ENCODE results near the gene MEFV.
"Not testable (repeated sequence)": the region's sequence is repeated elsewhere in the genome, so short reads cannot be mapped to it uniquely, and the experiment has no call there.

The MEFV gene

GRCh38 chr16:3256146-3256865 is at the start of gene MEFV:
MEFV (minus strand) TSS chr16:3256633; CDS start chr16:3256587, 46 bp downstream.
- DNase-seq = no peak

DNA sequence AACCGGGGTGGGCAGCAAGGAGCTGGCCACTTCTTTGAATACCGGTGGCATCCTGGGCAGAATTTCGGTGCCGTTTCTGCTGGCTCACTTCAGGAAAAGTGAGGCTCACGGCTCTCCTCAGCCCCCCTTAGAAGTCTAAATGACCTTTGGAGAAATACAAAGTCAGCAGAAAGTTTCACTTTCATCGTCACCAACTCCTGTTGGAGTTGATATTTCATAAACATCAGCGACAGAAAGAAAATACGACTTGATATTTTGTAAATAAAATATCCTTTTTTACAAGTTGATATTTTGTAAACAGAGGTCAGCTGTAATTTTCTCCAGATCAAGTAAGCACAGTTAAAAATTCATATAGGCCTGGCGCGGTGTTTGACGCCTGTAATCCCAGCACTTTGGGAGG is 49.6 kb upstream of the MEFV start:
- DNase-seq = no peak

DNA sequence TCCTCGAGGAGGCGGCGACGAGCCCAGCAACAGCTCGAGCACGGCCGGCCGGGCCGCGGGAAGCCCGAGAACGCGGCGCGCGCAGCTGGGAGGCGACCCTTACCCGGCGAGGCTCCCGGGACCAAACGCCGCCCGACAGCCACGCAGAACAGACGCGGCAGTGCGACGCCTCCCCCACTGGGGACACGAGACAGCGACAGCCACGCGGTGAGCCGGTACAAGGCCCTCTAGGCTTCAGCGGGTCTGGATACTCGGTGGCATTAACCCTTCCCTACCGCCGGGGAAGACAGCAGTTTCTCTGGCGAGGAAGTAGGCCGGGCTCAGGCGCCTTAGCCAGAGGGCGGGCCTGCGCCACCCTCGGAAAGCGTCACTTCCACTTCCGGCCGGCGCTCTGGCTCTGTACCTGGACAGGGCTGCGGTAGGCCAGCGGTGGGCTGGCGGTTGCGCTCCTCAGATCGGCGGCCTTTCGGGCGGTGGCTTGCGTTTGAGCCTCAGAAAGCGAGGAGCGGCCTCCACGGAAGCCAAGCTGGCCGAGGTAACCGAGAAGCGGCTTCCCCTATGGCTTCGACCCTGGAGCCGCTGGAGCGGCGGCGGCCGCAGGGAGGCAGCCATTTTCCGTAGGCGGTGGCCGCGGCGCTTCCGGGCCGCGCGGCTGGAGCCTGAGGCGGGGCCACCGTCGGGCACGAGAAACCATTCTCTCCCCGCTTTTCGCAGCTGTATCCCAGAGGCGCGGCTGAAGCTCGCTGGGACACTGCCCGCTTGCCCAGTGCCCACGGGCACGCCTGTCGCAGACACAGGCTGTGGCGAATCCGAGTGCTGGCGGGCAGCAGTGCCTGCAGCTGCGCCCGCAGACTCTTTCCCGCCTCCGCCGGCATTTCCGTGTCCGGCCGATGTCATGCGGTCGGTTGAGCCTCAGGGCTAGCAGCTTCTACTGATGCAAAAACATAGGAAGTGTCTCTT is 49.0 kb upstream of the MEFV start, which contains the start of the genes TIGD7 and ZNF75A:
TIGD7 (minus strand) TSS at position 322 of the 960 bp plus-strand sequence. CDS start 4,816 bp downstream, outside the sequence.
ZNF75A (plus strand) TSS at position 389 of the 960 bp plus-strand sequence. CDS start 2,932 bp downstream, outside the sequence.
- DNase-seq = peak; percentile 88

DNA sequence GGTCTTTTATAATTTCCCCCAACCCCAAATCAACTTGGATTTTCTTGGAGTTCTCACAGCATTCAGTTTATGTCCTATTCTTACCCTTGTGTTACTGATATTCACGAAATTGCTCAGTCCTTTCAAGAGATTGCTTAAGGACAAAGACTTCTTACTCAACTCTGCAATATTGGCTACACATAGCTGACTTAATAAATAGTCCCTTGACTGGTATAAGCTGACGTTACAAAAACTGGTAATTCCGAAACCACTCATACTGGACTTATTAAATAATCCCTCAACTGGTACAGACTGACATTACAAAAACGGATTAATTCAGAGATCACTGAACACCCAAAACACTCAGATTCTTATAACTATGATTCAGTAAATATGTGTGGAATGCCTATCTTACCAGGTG is 47.9 kb upstream of the MEFV start:
- no peak for DNase-seq

- no peak for DNase-seq
Observed at GRCh38 chr16:3295783-3296182, 39.4 kb upstream of the MEFV start.

- DNase-seq = no peak
Observed at GRCh38 chr16:3295209-3295608, 38.8 kb upstream of the MEFV start.

DNA sequence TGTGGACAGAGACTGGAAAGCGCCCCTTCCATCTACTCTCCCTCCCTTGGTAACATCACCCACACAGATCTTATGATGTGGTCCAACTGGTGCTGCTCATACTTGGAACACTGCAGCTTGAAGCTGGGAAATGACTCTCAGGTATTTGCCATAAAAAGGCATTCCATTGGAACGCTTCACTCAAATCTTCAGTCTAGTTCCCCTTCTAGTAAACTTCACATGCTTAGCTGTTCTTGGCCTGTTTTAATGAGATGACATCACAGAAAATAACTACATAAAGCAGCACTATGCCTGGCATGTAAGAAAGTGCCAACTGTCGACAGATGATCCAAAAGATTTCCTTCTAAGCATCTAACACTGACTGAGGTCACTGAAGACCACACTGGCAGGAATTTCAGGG is 36.2 kb upstream of the MEFV start:
- no peak for DNase-seq

- DNase-seq = no peak
Observed at GRCh38 chr16:3289998-3290673, 33.7 kb upstream of the MEFV start.

DNA sequence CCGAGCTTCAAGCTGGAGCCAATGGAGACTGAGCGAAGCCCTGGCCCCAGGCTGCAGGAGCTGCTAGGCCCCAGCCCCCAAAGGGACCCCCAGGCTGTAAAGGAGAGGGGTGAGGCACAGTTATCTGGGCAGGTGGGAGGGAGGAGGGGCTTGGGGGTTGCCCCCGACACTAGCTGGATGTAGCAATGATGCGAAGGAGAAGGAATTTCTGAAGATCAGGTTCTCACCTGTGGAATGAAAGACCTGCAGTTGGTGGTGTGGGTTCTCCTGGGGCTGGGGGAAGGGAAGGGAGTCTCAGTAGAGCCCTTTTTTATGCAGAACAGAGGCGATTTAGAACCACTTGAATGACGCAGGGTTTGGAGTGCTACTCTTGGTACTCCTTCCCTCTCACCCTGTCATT is 28.7 kb upstream of the MEFV start:
- no peak for DNase-seq

DNA sequence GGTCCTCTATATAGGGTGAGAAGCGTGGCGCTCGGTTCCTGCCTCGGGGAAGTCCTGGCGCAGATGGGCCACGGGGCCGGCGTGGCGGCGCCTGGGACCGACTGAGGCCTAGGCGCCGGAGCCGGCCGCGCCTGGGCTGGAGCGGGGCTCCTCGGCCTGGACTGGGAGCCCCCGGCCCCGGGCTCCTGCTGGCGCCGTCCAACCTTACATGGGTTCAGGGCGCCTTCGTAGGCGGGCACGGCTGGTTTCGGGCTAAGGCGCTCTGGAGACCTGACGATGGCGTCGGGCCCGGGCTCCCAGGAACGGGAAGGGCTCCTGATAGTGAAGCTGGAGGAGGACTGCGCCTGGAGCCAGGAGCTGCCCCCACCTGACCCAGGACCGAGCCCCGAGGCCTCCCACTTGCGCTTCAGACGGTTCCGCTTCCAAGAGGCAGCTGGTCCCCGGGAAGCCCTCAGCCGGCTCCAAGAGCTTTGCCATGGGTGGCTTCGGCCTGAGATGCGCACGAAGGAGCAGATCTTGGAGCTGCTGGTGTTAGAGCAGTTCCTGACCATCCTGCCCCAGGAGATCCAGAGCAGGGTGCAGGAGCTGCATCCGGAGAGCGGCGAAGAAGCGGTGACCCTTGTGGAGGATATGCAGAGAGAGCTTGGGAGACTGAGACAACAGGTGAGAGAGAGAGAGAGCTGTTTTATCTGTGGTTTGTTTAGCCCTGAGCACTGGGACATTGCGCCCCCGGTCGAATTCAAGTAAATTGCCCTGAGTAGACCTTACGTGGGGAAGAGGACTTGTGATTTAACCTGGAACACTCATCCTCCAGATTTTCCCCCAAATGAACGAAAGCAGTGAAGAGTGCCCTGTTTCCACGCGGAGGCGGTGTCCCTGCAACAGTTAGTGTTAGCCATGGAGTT is 27.4 kb upstream of the MEFV start:
- no peak for DNase-seq

DNA sequence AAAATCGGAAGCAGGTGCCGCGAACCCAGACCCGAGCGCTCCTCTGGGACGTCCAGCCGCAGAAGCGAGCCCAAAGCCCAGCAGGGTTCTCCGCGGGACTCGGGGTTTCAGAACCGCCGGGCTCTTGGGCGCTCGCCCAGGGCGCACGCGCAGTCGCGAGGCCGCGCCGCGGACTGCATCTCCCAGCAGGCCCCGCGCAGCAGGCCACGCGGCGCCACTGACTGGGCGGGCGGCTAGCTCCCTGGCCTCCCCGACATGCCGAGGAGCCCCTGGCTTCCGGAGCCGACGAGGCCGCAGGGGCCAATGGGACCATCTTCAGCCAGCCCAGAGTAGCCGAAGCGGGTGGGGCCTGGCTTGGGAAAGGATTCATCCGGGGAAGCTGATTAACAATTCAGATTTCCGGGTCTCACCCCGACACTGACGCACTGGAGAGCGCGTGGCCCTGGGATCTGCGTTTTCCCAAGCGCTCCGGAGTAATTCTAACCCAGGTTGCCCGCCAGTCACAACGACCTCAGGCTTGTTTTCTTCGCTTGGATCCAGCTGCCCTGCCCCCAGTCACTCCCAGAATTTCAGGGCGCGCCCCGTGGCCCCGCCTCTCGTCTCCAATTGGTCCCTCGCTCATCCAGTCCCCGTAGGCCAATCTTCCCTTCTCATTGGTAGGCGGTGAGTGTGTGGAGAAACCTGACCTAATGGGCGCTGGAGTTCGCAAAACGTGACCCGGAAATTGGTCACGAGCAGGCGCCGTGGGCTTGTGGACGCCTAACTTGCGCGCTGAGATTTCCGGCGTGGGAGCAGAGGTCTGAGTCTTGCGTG is 26.5 kb upstream of the MEFV start, which contains the start of gene ZNF263:
ZNF263 (plus strand) TSS at position 762 of the 813 bp plus-strand sequence. CDS start 328 bp downstream, outside the sequence.
- peak; percentile 94 for DNase-seq

DNA sequence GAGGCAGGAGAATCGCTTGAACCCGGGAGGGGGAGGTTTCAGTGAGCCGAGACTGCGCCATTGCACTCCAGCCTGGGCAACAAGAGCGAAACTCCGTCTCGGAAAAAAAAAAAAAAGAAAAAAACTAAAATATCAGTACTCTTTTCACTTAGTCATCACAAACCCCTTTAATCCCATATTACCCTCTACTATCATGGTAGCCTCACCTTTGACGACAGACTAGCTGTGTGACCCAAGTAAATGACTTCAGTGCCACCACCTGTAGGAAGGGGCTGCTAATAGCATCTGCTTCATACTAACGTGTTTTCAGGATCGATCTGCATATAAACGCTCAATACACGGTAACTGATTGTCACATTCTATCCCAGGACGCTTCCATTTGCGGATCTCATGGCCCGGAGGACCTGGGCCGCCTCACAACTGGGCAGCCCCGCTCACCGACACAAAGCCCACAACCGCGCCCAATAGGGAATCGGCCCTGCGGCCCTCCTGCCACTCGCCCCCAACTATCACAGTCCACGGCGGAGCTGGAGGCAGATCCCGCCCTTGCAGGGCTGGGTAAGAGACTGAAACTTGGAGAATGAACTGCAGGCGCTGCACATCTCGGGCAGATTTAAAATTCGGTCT is 25.8 kb upstream of the MEFV start:
- DNase-seq = no peak

DNA sequence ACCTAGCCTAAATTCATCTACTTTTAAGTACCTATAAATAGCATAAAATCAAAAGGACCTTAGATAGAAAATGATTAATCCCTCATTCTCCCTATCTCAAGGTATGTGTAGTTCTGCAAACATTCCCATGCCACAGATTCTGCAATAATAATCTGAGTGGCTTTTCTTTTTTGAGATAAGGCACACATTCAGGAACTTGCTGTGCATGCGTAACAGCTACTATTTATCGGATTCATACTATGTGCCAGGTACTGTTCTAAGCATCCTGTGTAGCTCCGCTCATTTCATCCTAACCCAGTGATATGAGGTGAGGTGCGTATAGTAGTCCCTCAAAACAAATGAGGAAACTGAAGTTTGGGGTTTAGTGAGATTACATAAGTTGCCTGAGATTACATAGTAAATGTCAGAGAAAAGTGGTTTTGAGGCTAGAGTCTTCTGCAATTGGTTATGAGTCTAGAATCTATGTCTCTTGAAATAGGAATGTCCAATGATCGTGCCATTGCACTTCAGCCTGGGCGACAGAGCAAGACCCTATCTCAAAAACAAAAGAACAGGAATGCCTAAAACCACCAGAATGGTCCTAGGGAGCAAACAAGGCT is 24.9 kb upstream of the MEFV start:
- DNase-seq = no peak

DNA sequence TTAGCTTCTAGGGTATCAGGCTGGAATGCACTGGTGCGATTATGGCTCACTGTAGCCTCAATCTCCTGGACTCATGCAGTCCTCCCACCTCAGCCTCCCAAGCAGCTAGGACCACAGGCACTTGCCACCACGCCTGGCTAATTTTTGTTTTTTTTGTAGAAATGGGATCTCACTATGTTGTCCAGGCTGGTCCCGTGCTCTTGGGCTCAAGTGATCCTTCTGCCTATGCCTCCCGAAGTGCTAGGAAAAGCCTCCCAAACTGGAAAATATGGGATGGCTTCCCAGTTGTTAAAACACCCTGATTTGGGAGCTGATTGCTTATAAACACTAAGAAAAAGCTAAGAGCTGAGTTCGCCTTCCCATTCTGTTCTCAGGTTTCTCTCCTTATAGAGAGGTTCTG is 20.2 kb upstream of the MEFV start:
- no peak for DNase-seq

GRCh38 chr16:3274947-3275346 is 18.5 kb upstream of the MEFV start:
- no peak for DNase-seq

GRCh38 chr16:3274490-3274889 is 18.1 kb upstream of the MEFV start:
- DNase-seq = no peak

DNA sequence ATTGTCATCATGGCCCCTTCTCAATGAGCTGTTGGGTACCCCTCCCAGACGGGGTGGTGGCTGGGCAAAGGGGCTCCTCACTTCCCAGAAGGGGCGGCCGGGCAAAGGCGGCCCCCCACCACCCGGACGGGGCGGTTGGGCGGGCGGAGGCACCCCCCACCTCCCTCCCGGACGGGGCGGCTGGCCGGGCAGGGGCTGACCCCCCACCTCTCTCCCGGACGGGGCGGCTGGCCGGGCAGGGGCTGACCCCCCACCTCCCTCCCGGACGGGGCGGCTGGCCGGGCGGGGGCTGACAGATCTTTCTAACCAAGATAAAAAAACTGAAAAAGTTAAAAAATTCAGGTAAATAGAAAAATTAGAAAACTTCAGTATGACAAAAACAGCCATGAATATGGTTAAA is 14.8 kb upstream of the MEFV start:
- not testable (repeated sequence) for DNase-seq

GRCh38 chr16:3270718-3271117 is 14.3 kb upstream of the MEFV start:
- DNase-seq = not testable (repeated sequence)

GRCh38 chr16:3268294-3268693 is 11.9 kb upstream of the MEFV start:
- no peak for DNase-seq
